ENCODE data around the gene FAM107A. TPM values are rescaled to one million over a fixed set of nuclear protein-coding genes. Genes with fewer than 3 reads are reported as not detected.

Gene FAM107A
- total RNA-seq, 1 experiment from 2014 or later: not detected

- H3K27me3 Mint-ChIP-seq (ENCODE audit: insufficient read depth, unreplicated experiment): peaks cover 13% of the 10 kb centered on the region
- no peak overlapping the region for H3K27ac Mint-ChIP-seq (ENCODE audit: low read depth, unreplicated experiment)
- H3K36me3 Mint-ChIP-seq (ENCODE audit: insufficient read depth, unreplicated experiment): peaks cover 6% of the 10 kb centered on the region
- no TSS peak for BruUV-seq (replicated peaks)
- POLR2A ChIA-PET: no interaction called here
- TF ChIP-seq CTCF (IDR thresholded peaks at IDR 0.05; ENCODE audit: unreplicated experiment): no peak
- no peak overlapping the region for H3K4me3 Mint-ChIP-seq (ENCODE audit: unreplicated experiment)
- H3K9me3 Mint-ChIP-seq (ENCODE audit: unreplicated experiment): no peaks in the 10 kb centered on the region
- no peak for DNase-seq (ENCODE audit: unreplicated experiment)
- no peaks in the 10 kb centered on the region for H3K4me1 Mint-ChIP-seq (ENCODE audit: insufficient read depth, unreplicated experiment)
- CTCF ChIA-PET: interaction anchor here (1.0 to 2.9 kb wide), 2 partner anchors 20 to 41 kb away, joined by 3 to 10 read pairs; no protein-coding TSS in a partner anchor
- intact Hi-C loops (cut with micrococcal nuclease): no loop called here
Observed at GRCh38 chr3:58609990-58610389, 32.8 kb upstream of the FAM107A start.

GRCh38 chr3:58608648-58609047, 31.5 kb upstream of the FAM107A start:
- no peak for TF ChIP-seq CTCF (IDR thresholded peaks at IDR 0.05; ENCODE audit: unreplicated experiment)
- intact Hi-C loops (cut with micrococcal nuclease): no loop called here
- no TSS peak for BruUV-seq (replicated peaks)
- CTCF ChIA-PET: interaction anchor here (0.7 to 2.9 kb wide), 5 partner anchors 17 to 40 kb away, joined by 3 to 16 read pairs (median 4); no protein-coding TSS in a partner anchor
- POLR2A ChIA-PET: interaction anchor here (0.7 kb wide), 1 partner anchor 43 kb away, joined by 3 read pairs; no protein-coding TSS in a partner anchor
- DNase-seq (ENCODE audit: unreplicated experiment): no peak
- Mint-ChIP-seq H3K9me3 (ENCODE audit: unreplicated experiment) (no peaks in the 10 kb centered on the region), H3K4me1 (ENCODE audit: insufficient read depth, unreplicated experiment) (no peaks in the 10 kb centered on the region), H3K27ac (ENCODE audit: low read depth, unreplicated experiment) (no peak overlapping the region), H3K4me3 (ENCODE audit: unreplicated experiment) (no peak overlapping the region), H3K27me3 (ENCODE audit: insufficient read depth, unreplicated experiment) (peaks cover 24% of the 10 kb centered on the region), H3K36me3 (ENCODE audit: insufficient read depth, unreplicated experiment) (peaks cover 6% of the 10 kb centered on the region)

- no peak overlapping the region for H3K4me3 Mint-ChIP-seq (ENCODE audit: unreplicated experiment)
- intact Hi-C loops (cut with micrococcal nuclease): no loop called here
- H3K9me3 Mint-ChIP-seq (ENCODE audit: unreplicated experiment): no peaks in the 10 kb centered on the region
- CTCF ChIA-PET: interaction anchor here (0.5 to 2.9 kb wide), 8 partner anchors 18 to 91 kb away, joined by 3 to 16 read pairs (median 4); no protein-coding TSS in a partner anchor
- no peaks in the 10 kb centered on the region for H3K4me1 Mint-ChIP-seq (ENCODE audit: insufficient read depth, unreplicated experiment)
- POLR2A ChIA-PET: interaction anchor here (1.4 kb wide), 1 partner anchor 9 kb away, joined by 3 read pairs; no protein-coding TSS in a partner anchor
- DNase-seq (ENCODE audit: unreplicated experiment): no peak
- peaks cover 32% of the 10 kb centered on the region for H3K27me3 Mint-ChIP-seq (ENCODE audit: insufficient read depth, unreplicated experiment)
- no peak for TF ChIP-seq CTCF (IDR thresholded peaks at IDR 0.05; ENCODE audit: unreplicated experiment)
- BruUV-seq (replicated peaks): no TSS peak
- no peak overlapping the region for H3K27ac Mint-ChIP-seq (ENCODE audit: low read depth, unreplicated experiment)
- peaks cover 6% of the 10 kb centered on the region for H3K36me3 Mint-ChIP-seq (ENCODE audit: insufficient read depth, unreplicated experiment)
Observed at GRCh38 chr3:58607816-58608215, 30.6 kb upstream of the FAM107A start.

- peaks cover 6% of the 10 kb centered on the region for H3K36me3 Mint-ChIP-seq (ENCODE audit: insufficient read depth, unreplicated experiment)
- H3K27me3 Mint-ChIP-seq (ENCODE audit: insufficient read depth, unreplicated experiment): peaks cover 43% of the 10 kb centered on the region
- no TSS peak for BruUV-seq (replicated peaks)
- intact Hi-C loops (cut with micrococcal nuclease): no loop called here
- H3K4me1 Mint-ChIP-seq (ENCODE audit: insufficient read depth, unreplicated experiment): no peaks in the 10 kb centered on the region
- no peak overlapping the region for H3K4me3 Mint-ChIP-seq (ENCODE audit: unreplicated experiment)
- no peak for DNase-seq (ENCODE audit: unreplicated experiment)
- no peak overlapping the region for H3K27ac Mint-ChIP-seq (ENCODE audit: low read depth, unreplicated experiment)
- CTCF ChIA-PET: interaction anchor here (0.7 to 2.1 kb wide), 6 partner anchors 19 to 38 kb away, joined by 3 to 7 read pairs (median 4); no protein-coding TSS in a partner anchor
- no peaks in the 10 kb centered on the region for H3K9me3 Mint-ChIP-seq (ENCODE audit: unreplicated experiment)
- POLR2A ChIA-PET: interaction anchor here (1.4 kb wide), 1 partner anchor 11 kb away, joined by 3 read pairs; no protein-coding TSS in a partner anchor
- TF ChIP-seq CTCF (IDR thresholded peaks at IDR 0.05; ENCODE audit: unreplicated experiment): no peak
Observed at GRCh38 chr3:58606693-58607092, 29.5 kb upstream of the FAM107A start.
